K562 (cell line): ENCODE measurements around the gene ARNT2. TPM values are rescaled to one million over a fixed set of nuclear protein-coding genes. Genes with fewer than 3 reads are reported as not detected.

Experiments
- ATAC-seq: fragments of 200-7000 bp; cut with Tn5 transposase; 3 replicates; pipeline ENCODE4 v1.9.1; 2020; ENCODE audit warnings: moderate library complexity
- BruUV-seq: library from RNA; stranded (reverse); fragments of 400-500 nt; replicated peaks from 2 replicates; lab custom pipeline; 2021; lab: Mats Ljungman, UMichigan
- CTCF ChIA-PET: fragments of 300-600 bp; formaldehyde crosslinking; extraction: SDS; loops from one replicate; lab custom pipeline; 2021; ENCODE audit warnings: low intra/inter-chr PET ratio; lab: Yijun Ruan, JAX
- POLR2A ChIA-PET: fragments of 300-600, 350-650 bp; sonication (Branson Sonifier 250); formaldehyde crosslinking; extraction: SDS; loops from one replicate; lab custom pipeline; 2021; ENCODE audit warnings: antibody characterized with exemption, inconsistent platforms; lab: Yijun Ruan, JAX
- DNase-seq, 4 experiments: peaks; one replicate each; pipeline versions ENCODE4 v3.0.0 to v3.0.0-alpha.2; 2011 to 2018; ENCODE audit warnings: low spot score in 3 of 4, mixed read lengths in 3 of 4; ENCODE audit errors: extremely low read depth in 1 of 4
- FAIRE-seq: peaks from 2 replicates; lab custom pipeline; 2011; peaks lifted over from hg19 to GRCh38; lab: Jason Lieb, UNC
- H2AFZ ChIP-seq: 2 replicates; pipeline ENCODE4 v1.6.0; 2011; ENCODE audit warnings: low read depth, low read length, control low read depth, inconsistent platforms
- H3K27ac ChIP-seq: fragments of 200-600 bp; 3 replicates; pipeline ENCODE4 v1.8.0; 2011; ENCODE audit warnings: low read depth, mild to moderate bottlenecking, control low read depth, inconsistent platforms, low read length, moderate library complexity, mixed read lengths; ENCODE audit errors: extremely low read depth
- H3K27me3 ChIP-seq, 2 experiments: fragments of 300-600 bp in 1 of 2; 2 replicates in 1 of 2; 3 replicates in 1 of 2; pipeline versions ENCODE4 v1.6.0 to v1.8.0; 2011; ENCODE audit warnings: inconsistent platforms in 2 of 2, low read length in 2 of 2, mild to moderate bottlenecking in 1 of 2, mixed read lengths in 1 of 2, moderate library complexity in 1 of 2; ENCODE audit not compliant: control insufficient read depth in 2 of 2, insufficient read depth in 2 of 2
- H3K36me3 ChIP-seq: fragments of 300-600 bp; 3 replicates; pipeline ENCODE4 v1.8.0; 2011; ENCODE audit warnings: mild to moderate bottlenecking, low read length, inconsistent platforms; ENCODE audit not compliant: control insufficient read depth, insufficient read depth
- H3K4me1 ChIP-seq, 2 experiments: fragments of 200-600 bp in 1 of 2; replicated peaks in 1 of 2; 2 replicates in 1 of 2; 3 replicates in 1 of 2; pipeline versions ENCODE4 v1.5.1 to v1.8.0; 2011; ENCODE audit warnings: inconsistent platforms in 2 of 2, low read length in 2 of 2, mild to moderate bottlenecking in 1 of 2, mixed read lengths in 1 of 2, moderate library complexity in 1 of 2; ENCODE audit not compliant: control insufficient read depth in 2 of 2, insufficient read depth in 2 of 2
- H3K4me2 ChIP-seq: 2 replicates; pipeline ENCODE4 v1.6.1; 2011; ENCODE audit warnings: low read length, control low read depth, inconsistent platforms, mixed read lengths; ENCODE audit not compliant: insufficient read depth
- H3K4me3 ChIP-seq: fragments of 200-600 bp; sonication (generic), shearing (Covaris generic); 2 replicates; pipeline ENCODE4 v1.5.1; 2016; ENCODE audit warnings: control low read depth, inconsistent platforms
- H3K79me2 ChIP-seq: fragments of 200-600 bp; 3 replicates; pipeline ENCODE4 v1.8.0; 2011; ENCODE audit warnings: low read length, inconsistent platforms; ENCODE audit not compliant: control insufficient read depth, insufficient read depth
- H3K9ac ChIP-seq, 2 experiments: 2 replicates each; pipeline versions ENCODE4 v1.6.0 to v1.6.1; 2011; ENCODE audit warnings: low read depth in 2 of 2, low read length in 2 of 2, control low read depth in 1 of 2, inconsistent platforms in 1 of 2, mild to moderate bottlenecking in 1 of 2, mixed read lengths in 1 of 2; ENCODE audit not compliant: insufficient read depth in 1 of 2
- H3K9me1 ChIP-seq: one replicate; pipeline ENCODE4 v1.6.0; 2011; ENCODE audit warnings: inconsistent platforms, mild to moderate bottlenecking, low read length, moderate library complexity; ENCODE audit not compliant: control insufficient read depth, insufficient read depth
- H3K9me3 ChIP-seq: replicated peaks from 2 replicates; pipeline ENCODE4 v1.5.1; 2011; ENCODE audit warnings: low read depth, low read length, inconsistent platforms; ENCODE audit not compliant: control insufficient read depth, insufficient read depth
- H4K20me1 ChIP-seq: replicated peaks from 2 replicates; pipeline ENCODE4 v1.6.1; 2011; ENCODE audit warnings: low read length, inconsistent platforms, mixed read lengths; ENCODE audit not compliant: control insufficient read depth, insufficient read depth
- JUNB ChIP-seq: fragments of 450-650 bp; formaldehyde crosslinking; conservative IDR thresholded peaks from 2 replicates; pipeline ENCODE4 v1.4.0; 2020; ENCODE audit warnings: mild to moderate bottlenecking
- KLF6 ChIP-seq: fragments of 250-450 bp; sonication (Bioruptor Pico); IDR thresholded peaks from 2 replicates; pipeline ENCODE4 v1.4.0; 2020; ENCODE audit warnings: mild to moderate bottlenecking, moderate library complexity, borderline replicate concordance
- SMARCA4 ChIP-seq: fragments of 450-650 bp; IDR thresholded peaks from 2 replicates; pipeline ENCODE4 v1.6.1; 2016
- ZNF121 ChIP-seq: sonication (generic); formaldehyde crosslinking; conservative IDR thresholded peaks from 2 replicates; pipeline ENCODE4 v1.8.0; 2022; ENCODE audit warnings: missing genetic modification reagents
- ZNF583 ChIP-seq: fragments of 250-450 bp; sonication (Bioruptor Pico); IDR thresholded peaks from 2 replicates; pipeline ENCODE4 v1.4.0; 2020
- WGBS: fragments of 100-300 bp; shearing (Covaris generic); methylation state at CpG from one replicate; pipeline ENCODE4 v1.1.6; 2016; ENCODE audit warnings: low coverage, mixed read lengths; ENCODE audit not compliant: insufficient coverage; ENCODE audit errors: missing lambda C conversion rate; 5-methylcytosine and 5-hydroxymethylcytosine counted together
- in situ Hi-C: fragments of 300-500 bp; cut with MboI; formaldehyde crosslinking; loops from 4 replicates; pipeline ENCODE4 v1.15.0; 2018; ENCODE audit warnings: inconsistent platforms, mixed read lengths
- intact Hi-C: fragments of 100-400 bp; cut with micrococcal nuclease; formaldehyde crosslinking; loops from 2 replicates; pipeline ENCODE4 v1.14.2; 2022
- polyA plus RNA-seq, 8 experiments: library from polyadenylated mRNA; depleted of rRNA in 4 of 8; stranded (reverse) in 5 of 8; unstranded in 3 of 8; fragments of >200 nt; fragmentation: Nextera tagmentation in 2 of 8; fragmentation: Illumina TruSeq in 1 of 8; extraction: Ambion mirVana in 2 of 8; extraction: Trizol in 1 of 8; gene quantifications; 2 replicates each; pipeline versions ENCODE4 v1.2.1 to v1.2.3, GENCODE V29; 2011 to 2014; ENCODE audit warnings: inconsistent platforms in 1 of 8, missing spikeins in 1 of 8
- total RNA-seq, 7 experiments: library from RNA; depleted of rRNA in 6 of 7; stranded (reverse); fragments of >200 nt in 6 of 7; fragmentation: Illumina TruSeq in 2 of 7; extraction: Trizol in 2 of 7; gene quantifications; 2 replicates each; pipeline versions ENCODE4 v1.2.1 to v1.2.3, GENCODE V29; 2011 to 2021; ENCODE audit warnings: low replicate concordance in 1 of 7
- TF ChIP-seq, protein P1 (sequence below): fragments of 450-650 bp; IDR thresholded peaks from 2 replicates; pipeline ENCODE4 v1.6.1; 2016; ENCODE audit warnings: mild to moderate bottlenecking, moderate library complexity

Gene ARNT2
- total and polyA plus RNA-seq, 9 of the 15 experiments (the other 6 are each of a cell fraction or from before 2014, with no cell fraction given): 0.01 TPM; not detected in 8

DNA sequence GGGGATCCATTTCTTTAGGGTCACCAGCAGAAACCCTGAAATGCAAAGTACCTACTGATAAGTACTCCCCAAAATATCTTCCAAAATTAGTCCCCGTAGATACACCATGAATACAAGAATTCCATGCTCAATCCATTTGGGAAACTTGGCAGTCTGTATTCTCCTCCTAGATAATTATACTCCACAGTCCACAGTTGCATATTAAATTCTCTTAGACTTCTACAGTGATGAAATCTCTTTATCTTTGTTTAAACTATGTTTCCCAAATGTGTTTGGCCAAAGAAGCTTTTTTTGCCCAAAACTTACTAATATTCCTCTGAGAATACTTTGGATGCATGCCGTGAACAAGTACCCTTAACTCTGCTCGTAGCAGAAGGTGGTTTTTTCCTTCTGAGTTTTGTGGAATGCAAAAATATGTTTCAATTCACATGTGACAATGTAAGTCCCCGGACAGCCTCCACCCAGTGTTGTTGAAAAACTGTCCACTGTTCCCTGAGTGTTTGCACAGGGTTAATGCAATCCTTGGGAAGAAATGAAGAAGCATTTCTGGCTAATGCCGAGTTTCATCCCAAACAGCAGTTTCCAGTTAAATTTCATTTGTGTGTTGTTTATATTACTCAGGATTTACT, 126.7 kb downstream of the ARNT2 start:
- FAIRE-seq (no peak), ATAC-seq (no peak), DNase-seq (no peak)
- H3K79me2 ChIP-seq: no peaks in the 10 kb centered on the region
- H3K4me1 ChIP-seq: no peaks in the 10 kb centered on the region
- H3K9ac ChIP-seq: no peak overlapping the region
- ChIA-PET CTCF (no interaction called here), POLR2A (no interaction called here)
- no peaks in the 10 kb centered on the region for H3K36me3 ChIP-seq
- no peaks in the 10 kb centered on the region for H4K20me1 ChIP-seq
- H3K4me3 ChIP-seq: no peak overlapping the region
- no peaks in the 10 kb centered on the region for H3K9me1 ChIP-seq
- H2AFZ ChIP-seq: no peak overlapping the region
- 0% methylated on average over 5 of the region's 5 CpGs for WGBS
- no peak for TF ChIP-seq ZNF121
- no peak for TF ChIP-seq KLF6 (CRISPR knock-in tag)
- no peak for TF ChIP-seq ZNF583 (CRISPR knock-in tag)
- TF ChIP-seq SMARCA4: no peak
- no peak for TF ChIP-seq JUNB (CRISPR knock-in tag)
- TF ChIP-seq, protein P1, sequence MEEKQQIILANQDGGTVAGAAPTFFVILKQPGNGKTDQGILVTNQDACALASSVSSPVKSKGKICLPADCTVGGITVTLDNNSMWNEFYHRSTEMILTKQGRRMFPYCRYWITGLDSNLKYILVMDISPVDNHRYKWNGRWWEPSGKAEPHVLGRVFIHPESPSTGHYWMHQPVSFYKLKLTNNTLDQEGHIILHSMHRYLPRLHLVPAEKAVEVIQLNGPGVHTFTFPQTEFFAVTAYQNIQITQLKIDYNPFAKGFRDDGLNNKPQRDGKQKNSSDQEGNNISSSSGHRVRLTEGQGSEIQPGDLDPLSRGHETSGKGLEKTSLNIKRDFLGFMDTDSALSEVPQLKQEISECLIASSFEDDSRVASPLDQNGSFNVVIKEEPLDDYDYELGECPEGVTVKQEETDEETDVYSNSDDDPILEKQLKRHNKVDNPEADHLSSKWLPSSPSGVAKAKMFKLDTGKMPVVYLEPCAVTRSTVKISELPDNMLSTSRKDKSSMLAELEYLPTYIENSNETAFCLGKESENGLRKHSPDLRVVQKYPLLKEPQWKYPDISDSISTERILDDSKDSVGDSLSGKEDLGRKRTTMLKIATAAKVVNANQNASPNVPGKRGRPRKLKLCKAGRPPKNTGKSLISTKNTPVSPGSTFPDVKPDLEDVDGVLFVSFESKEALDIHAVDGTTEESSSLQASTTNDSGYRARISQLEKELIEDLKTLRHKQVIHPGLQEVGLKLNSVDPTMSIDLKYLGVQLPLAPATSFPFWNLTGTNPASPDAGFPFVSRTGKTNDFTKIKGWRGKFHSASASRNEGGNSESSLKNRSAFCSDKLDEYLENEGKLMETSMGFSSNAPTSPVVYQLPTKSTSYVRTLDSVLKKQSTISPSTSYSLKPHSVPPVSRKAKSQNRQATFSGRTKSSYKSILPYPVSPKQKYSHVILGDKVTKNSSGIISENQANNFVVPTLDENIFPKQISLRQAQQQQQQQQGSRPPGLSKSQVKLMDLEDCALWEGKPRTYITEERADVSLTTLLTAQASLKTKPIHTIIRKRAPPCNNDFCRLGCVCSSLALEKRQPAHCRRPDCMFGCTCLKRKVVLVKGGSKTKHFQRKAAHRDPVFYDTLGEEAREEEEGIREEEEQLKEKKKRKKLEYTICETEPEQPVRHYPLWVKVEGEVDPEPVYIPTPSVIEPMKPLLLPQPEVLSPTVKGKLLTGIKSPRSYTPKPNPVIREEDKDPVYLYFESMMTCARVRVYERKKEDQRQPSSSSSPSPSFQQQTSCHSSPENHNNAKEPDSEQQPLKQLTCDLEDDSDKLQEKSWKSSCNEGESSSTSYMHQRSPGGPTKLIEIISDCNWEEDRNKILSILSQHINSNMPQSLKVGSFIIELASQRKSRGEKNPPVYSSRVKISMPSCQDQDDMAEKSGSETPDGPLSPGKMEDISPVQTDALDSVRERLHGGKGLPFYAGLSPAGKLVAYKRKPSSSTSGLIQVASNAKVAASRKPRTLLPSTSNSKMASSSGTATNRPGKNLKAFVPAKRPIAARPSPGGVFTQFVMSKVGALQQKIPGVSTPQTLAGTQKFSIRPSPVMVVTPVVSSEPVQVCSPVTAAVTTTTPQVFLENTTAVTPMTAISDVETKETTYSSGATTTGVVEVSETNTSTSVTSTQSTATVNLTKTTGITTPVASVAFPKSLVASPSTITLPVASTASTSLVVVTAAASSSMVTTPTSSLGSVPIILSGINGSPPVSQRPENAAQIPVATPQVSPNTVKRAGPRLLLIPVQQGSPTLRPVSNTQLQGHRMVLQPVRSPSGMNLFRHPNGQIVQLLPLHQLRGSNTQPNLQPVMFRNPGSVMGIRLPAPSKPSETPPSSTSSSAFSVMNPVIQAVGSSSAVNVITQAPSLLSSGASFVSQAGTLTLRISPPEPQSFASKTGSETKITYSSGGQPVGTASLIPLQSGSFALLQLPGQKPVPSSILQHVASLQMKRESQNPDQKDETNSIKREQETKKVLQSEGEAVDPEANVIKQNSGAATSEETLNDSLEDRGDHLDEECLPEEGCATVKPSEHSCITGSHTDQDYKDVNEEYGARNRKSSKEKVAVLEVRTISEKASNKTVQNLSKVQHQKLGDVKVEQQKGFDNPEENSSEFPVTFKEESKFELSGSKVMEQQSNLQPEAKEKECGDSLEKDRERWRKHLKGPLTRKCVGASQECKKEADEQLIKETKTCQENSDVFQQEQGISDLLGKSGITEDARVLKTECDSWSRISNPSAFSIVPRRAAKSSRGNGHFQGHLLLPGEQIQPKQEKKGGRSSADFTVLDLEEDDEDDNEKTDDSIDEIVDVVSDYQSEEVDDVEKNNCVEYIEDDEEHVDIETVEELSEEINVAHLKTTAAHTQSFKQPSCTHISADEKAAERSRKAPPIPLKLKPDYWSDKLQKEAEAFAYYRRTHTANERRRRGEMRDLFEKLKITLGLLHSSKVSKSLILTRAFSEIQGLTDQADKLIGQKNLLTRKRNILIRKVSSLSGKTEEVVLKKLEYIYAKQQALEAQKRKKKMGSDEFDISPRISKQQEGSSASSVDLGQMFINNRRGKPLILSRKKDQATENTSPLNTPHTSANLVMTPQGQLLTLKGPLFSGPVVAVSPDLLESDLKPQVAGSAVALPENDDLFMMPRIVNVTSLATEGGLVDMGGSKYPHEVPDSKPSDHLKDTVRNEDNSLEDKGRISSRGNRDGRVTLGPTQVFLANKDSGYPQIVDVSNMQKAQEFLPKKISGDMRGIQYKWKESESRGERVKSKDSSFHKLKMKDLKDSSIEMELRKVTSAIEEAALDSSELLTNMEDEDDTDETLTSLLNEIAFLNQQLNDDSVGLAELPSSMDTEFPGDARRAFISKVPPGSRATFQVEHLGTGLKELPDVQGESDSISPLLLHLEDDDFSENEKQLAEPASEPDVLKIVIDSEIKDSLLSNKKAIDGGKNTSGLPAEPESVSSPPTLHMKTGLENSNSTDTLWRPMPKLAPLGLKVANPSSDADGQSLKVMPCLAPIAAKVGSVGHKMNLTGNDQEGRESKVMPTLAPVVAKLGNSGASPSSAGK: no peak
- no peaks in the 10 kb centered on the region for H3K9me3 ChIP-seq
- no peaks in the 10 kb centered on the region; a peak in 1 of 5 replicates for H3K27me3 ChIP-seq
- BruUV-seq: no TSS peak
- in situ Hi-C loops: no loop called here
- H3K27ac ChIP-seq: no peak overlapping the region
- no peak overlapping the region for H3K4me2 ChIP-seq
- intact Hi-C loops: no loop called here
